HCT116 (cell line): ENCODE data around the gene ZNF683.

Experiments
- ELF1 ChIP-seq: IDR thresholded peaks from 2 replicates; pipeline ENCODE4 v1.6.1; 2012; ENCODE audit warnings: low read depth, borderline replicate concordance
- EZH2 ChIP-seq: fragments of 200-600 bp; sonication (generic); IDR thresholded peaks from 2 replicates; pipeline ENCODE4 v1.6.1; 2017; ENCODE audit warnings: antibody characterized with exemption, mixed run types
- MAX ChIP-seq: IDR thresholded peaks from 2 replicates; pipeline ENCODE4 v1.6.1; 2012
- POLR2A ChIP-seq: IDR thresholded peaks from 2 replicates; pipeline ENCODE4 v1.7.0; 2011; ENCODE audit warnings: borderline replicate concordance; ENCODE audit not compliant: insufficient read depth, insufficient read length; ENCODE audit errors: extremely low read depth
- POLR2AphosphoS5 ChIP-seq: IDR thresholded peaks from 2 replicates; pipeline ENCODE4 v1.6.1; 2011; ENCODE audit warnings: mild to moderate bottlenecking, low read depth, low read length, moderate library complexity
- SP1 ChIP-seq: IDR thresholded peaks from 2 replicates; pipeline ENCODE4 v1.6.1; 2012; ENCODE audit warnings: low read depth
- ZFX ChIP-seq: fragments of 450-650 bp; IDR thresholded peaks from 2 replicates; pipeline ENCODE4 v1.6.1; 2017
- TF ChIP-seq, protein P1 (sequence below), 3 experiments: fragments of 200-600 bp in 1 of 3; sonication (generic) in 1 of 3; IDR thresholded peaks in 2 of 3; conservative IDR thresholded peaks in 1 of 3; 2 replicates each; pipeline ENCODE4 v1.5.1; 2012 to 2017; ENCODE audit warnings: low read depth in 2 of 3, low read length in 2 of 3, antibody characterized with exemption in 1 of 3, borderline replicate concordance in 1 of 3, control low read depth in 1 of 3, mild to moderate bottlenecking in 1 of 3, mixed read lengths in 1 of 3, mixed run types in 1 of 3, moderate library complexity in 1 of 3; ENCODE audit not compliant: insufficient read depth in 1 of 3

DNA sequence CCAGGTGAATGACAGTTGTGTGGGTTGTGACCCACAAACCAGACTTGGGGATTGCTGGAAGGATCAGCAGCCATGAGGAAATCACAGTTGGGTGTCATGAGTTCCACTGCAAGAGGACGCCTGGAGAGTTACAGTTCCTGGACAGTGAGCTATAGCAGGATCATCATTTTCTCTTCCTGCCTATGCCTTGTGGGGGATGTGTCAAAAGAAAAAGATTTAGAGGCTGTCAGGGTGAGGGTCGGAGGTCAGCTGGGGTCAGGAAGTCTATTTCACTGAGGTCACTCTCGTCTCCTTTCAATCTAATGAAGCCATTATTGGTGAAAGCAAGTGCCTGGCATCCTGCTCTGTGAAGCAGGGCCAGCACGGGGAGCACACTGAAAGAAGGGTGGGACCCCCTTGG lies 31.1 kb upstream of the ZNF683 start:
- TF ChIP-seq SP1, result no peak
- TF ChIP-seq EZH2, result no peak
- TF ChIP-seq MAX, result no peak
- TF ChIP-seq, protein P1, sequence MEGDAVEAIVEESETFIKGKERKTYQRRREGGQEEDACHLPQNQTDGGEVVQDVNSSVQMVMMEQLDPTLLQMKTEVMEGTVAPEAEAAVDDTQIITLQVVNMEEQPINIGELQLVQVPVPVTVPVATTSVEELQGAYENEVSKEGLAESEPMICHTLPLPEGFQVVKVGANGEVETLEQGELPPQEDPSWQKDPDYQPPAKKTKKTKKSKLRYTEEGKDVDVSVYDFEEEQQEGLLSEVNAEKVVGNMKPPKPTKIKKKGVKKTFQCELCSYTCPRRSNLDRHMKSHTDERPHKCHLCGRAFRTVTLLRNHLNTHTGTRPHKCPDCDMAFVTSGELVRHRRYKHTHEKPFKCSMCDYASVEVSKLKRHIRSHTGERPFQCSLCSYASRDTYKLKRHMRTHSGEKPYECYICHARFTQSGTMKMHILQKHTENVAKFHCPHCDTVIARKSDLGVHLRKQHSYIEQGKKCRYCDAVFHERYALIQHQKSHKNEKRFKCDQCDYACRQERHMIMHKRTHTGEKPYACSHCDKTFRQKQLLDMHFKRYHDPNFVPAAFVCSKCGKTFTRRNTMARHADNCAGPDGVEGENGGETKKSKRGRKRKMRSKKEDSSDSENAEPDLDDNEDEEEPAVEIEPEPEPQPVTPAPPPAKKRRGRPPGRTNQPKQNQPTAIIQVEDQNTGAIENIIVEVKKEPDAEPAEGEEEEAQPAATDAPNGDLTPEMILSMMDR (IDR thresholded peaks at IDR 0.05 in 2 of 3, conservative IDR thresholded peaks at IDR 0.05 in 1 of 3; ENCODE audit: borderline replicate concordance in 1 of 3, insufficient read depth in 1 of 3, low read depth in 2 of 3, low read length in 2 of 3), result no peak
- no peak for TF ChIP-seq POLR2A
- no peak for TF ChIP-seq ZFX
- no peak for TF ChIP-seq POLR2AphosphoS5
- no peak for TF ChIP-seq ELF1
